OCI-LY3 (cell line): Measurements from ENCODE around the gene NDUFS2.
"Not testable (repeated sequence)": the region's sequence is repeated elsewhere in the genome, so short reads cannot be mapped to it uniquely, and the experiment has no call there.

ENCODE experiments used
- H2AFZ ChIP-seq: fragments of 200-600, 300-600 bp; shearing (Covaris generic); 2 replicates; pipeline ENCODE4 v1.6.0; 2014; ENCODE audit warnings: antibody characterized with exemption, low read depth, low read length
- H3K27ac ChIP-seq: fragments of 200-600, 300-600 bp; sonication (generic); 2 replicates; pipeline ENCODE4 v1.5.1; 2014; ENCODE audit warnings: mild to moderate bottlenecking, low read length, moderate library complexity, mixed read lengths
- H3K27me3 ChIP-seq: fragments of 200-600, 300-600 bp; sonication (generic); 2 replicates; pipeline ENCODE4 v1.6.1; 2014; ENCODE audit warnings: low read depth, low read length, mixed read lengths
- H3K36me3 ChIP-seq: fragments of 200-600, 300-600 bp; sonication (generic); replicated peaks from 2 replicates; pipeline ENCODE3; 2014; ENCODE audit warnings: low read depth, low read length, mixed read lengths
- H3K4me1 ChIP-seq: fragments of 300-600, 200-600 bp; sonication (generic); 2 replicates; pipeline ENCODE4 v1.6.1; 2014; ENCODE audit warnings: low read length, mixed read lengths
- H3K4me2 ChIP-seq: fragments of 200-600, 300-600 bp; sonication (generic); 2 replicates; pipeline ENCODE4 v1.6.1; 2014; ENCODE audit warnings: low read length, mixed read lengths
- H3K4me3 ChIP-seq: fragments of 300-600, 200-600 bp; sonication (generic); 2 replicates; pipeline ENCODE4 v1.5.1; 2014; ENCODE audit warnings: antibody characterized with exemption, mild to moderate bottlenecking, low read length, moderate library complexity
- H3K79me2 ChIP-seq: fragments of 300-600, 200-600 bp; shearing (Covaris generic); 2 replicates; pipeline ENCODE4 v1.6.1; 2014; ENCODE audit warnings: mild to moderate bottlenecking, low read length, mixed read lengths
- H3K9ac ChIP-seq: fragments of 300-600, 200-600 bp; shearing (Covaris generic); 2 replicates; pipeline ENCODE4 v1.6.0; 2014; ENCODE audit warnings: mild to moderate bottlenecking, low read length, moderate library complexity
- H3K9me3 ChIP-seq: fragments of 200-600, 300-600 bp; shearing (Covaris generic); 2 replicates; pipeline ENCODE4 v1.6.1; 2014; ENCODE audit warnings: low read length, mixed read lengths; ENCODE audit not compliant: insufficient read depth
- H4K20me1 ChIP-seq: fragments of 200-600, 300-600 bp; sonication (generic); 2 replicates; pipeline ENCODE4 v1.6.1; 2016; ENCODE audit warnings: low read length, mixed read lengths; ENCODE audit not compliant: insufficient read depth
- CTCF ChIP-seq: fragments of 200-600, 300-600 bp; sonication (generic); IDR thresholded peaks from 2 replicates; pipeline ENCODE4 v1.5.1; 2014; ENCODE audit warnings: antibody characterized with exemption, low read length, low read depth
- EZH2phosphoT487 ChIP-seq: fragments of 200-600 bp; shearing (Covaris generic); IDR thresholded peaks from 2 replicates; pipeline ENCODE4 v1.6.1; 2018; ENCODE audit warnings: antibody characterized with exemption, mixed run types, low read depth

NDUFS2 gene

GRCh38 chr1:161250829-161251228 lies 48.7 kb downstream of the NDUFS2 start:
- Histone ChIP-seq H3K4me2 (no peak overlapping the region), H3K36me3 (no peaks in the 10 kb centered on the region), H3K9ac (no peak overlapping the region), H3K4me3 (no peak overlapping the region), H3K27ac (no peak overlapping the region), H3K9me3 (no peaks in the 10 kb centered on the region), H3K27me3 (no peaks in the 10 kb centered on the region), H2AFZ (no peak overlapping the region), H4K20me1 (no peaks in the 10 kb centered on the region), H3K4me1 (no peaks in the 10 kb centered on the region), H3K79me2 (no peaks in the 10 kb centered on the region)
- TF ChIP-seq EZH2phosphoT487 (no peak), CTCF (no peak)

GRCh38 chr1:161251579-161251978 lies 49.4 kb downstream of the NDUFS2 start:
- Histone ChIP-seq H3K4me3 (no peak overlapping the region), H3K36me3 (no peaks in the 10 kb centered on the region), H3K4me1 (no peaks in the 10 kb centered on the region), H3K4me2 (no peak overlapping the region), H2AFZ (no peak overlapping the region), H3K9me3 (no peaks in the 10 kb centered on the region), H4K20me1 (no peaks in the 10 kb centered on the region), H3K27me3 (no peaks in the 10 kb centered on the region), H3K27ac (no peak overlapping the region), H3K9ac (no peak overlapping the region), H3K79me2 (no peaks in the 10 kb centered on the region)
- TF ChIP-seq EZH2phosphoT487 (no peak), CTCF (no peak)

DNA sequence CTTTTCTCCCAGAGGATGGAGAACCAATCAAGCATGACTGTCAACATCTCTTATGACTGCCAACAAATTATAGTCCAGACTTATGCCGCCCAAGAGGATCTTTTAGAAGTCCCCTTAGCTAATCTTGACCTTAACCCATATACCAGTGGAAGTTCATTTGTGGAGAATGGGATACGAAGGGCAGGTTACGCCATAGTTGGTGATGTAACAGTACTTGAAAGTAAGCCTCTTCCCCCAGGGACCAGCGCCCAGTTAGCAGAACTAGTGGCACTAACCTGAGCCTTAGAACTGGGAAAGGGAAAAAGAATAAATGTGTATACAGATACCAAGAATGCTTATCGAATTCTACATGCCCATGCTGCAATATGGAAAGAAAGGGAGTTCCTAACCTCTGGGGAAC lies 53.1 kb downstream of the NDUFS2 start:
- peaks cover 11% of the 10 kb centered on the region for H3K27me3 ChIP-seq
- H3K4me2 ChIP-seq, H3K9ac ChIP-seq, H3K36me3 ChIP-seq, H3K4me1 ChIP-seq, H3K4me3 ChIP-seq, H3K79me2 ChIP-seq, H3K9me3 ChIP-seq, H4K20me1 ChIP-seq, H2AFZ ChIP-seq, H3K27ac ChIP-seq: not testable (repeated sequence)

- H3K4me2 ChIP-seq, H3K9ac ChIP-seq, H3K4me1 ChIP-seq, H4K20me1 ChIP-seq, H3K36me3 ChIP-seq, H3K27ac ChIP-seq, H2AFZ ChIP-seq, H3K4me3 ChIP-seq, H3K79me2 ChIP-seq, H3K9me3 ChIP-seq: not testable (repeated sequence)
- H3K27me3 ChIP-seq, result peaks cover 19% of the 10 kb centered on the region
These were observed 53.9 kb downstream of the NDUFS2 start for GRCh38 chr1:161255955-161256520.

GRCh38 chr1:161257109-161257508 lies 54.9 kb downstream of the NDUFS2 start:
- not testable (repeated sequence) for H3K79me2 ChIP-seq

More at GRCh38 chr1:161257109-161257508, 54.9 kb downstream of the NDUFS2 start:
- Histone ChIP-seq H3K4me1 (peaks cover 20% of the 10 kb centered on the region), H3K27me3 (peaks cover 28% of the 10 kb centered on the region)
- not testable (repeated sequence) for H3K4me2 ChIP-seq, H4K20me1 ChIP-seq, H2AFZ ChIP-seq, H3K27ac ChIP-seq, H3K9me3 ChIP-seq, H3K9ac ChIP-seq, H3K36me3 ChIP-seq, H3K4me3 ChIP-seq
